Measurements from ENCODE around the gene LDLRAP1. TPM values are rescaled to one million over a fixed set of nuclear protein-coding genes. Genes with fewer than 3 reads are reported as not detected.

Gene LDLRAP1
- total and polyA plus RNA-seq, 7 donors: 5.6 to 12.9 (median 10.5) TPM

GRCh38 chr1:25533775-25534409, 9.5 kb upstream of the LDLRAP1 start:
- Histone ChIP-seq H3K27me3 (ENCODE audit: insufficient read depth in 3 of 3, low read length in 2 of 3) (no peaks in the 10 kb centered on the region), H3K4me1 (no peaks in the 10 kb centered on the region), H3K36me3 (ENCODE audit: insufficient read depth in 1 of 2, low read depth in 1 of 2) (no peaks in the 10 kb centered on the region), H3K27ac (no peak overlapping the region), H3K9me3 (no peaks in the 10 kb centered on the region), H3K4me3 (no peak overlapping the region)
- DNase-seq (no peak), ATAC-seq (peak in 1 of 4 donors; percentile 20)
- TF ChIP-seq CTCF (IDR thresholded peaks at IDR 0.05): no peak
- intact Hi-C loops (cut with DNase I): no loop called here
- WGBS, 3 donors: 46 to 64% (median 61%) methylated on average over 9 of the region's 9 CpGs

GRCh38 chr1:25534410-25534788, 9.0 kb upstream of the LDLRAP1 start:
- ATAC-seq (peak in 1 of 4 donors; percentile 89), DNase-seq (peak in 1 of 2 donors; percentile 79)
- intact Hi-C loops (cut with DNase I): no loop called here
- WGBS, 3 donors: 54 to 68% (median 59%) methylated on average over 4 of the region's 4 CpGs
- Histone ChIP-seq H3K27ac (no peak overlapping the region), H3K9me3 (no peaks in the 10 kb centered on the region), H3K36me3 (ENCODE audit: insufficient read depth in 1 of 2, low read depth in 1 of 2) (no peaks in the 10 kb centered on the region), H3K4me1 (no peaks in the 10 kb centered on the region), H3K27me3 (ENCODE audit: insufficient read depth in 3 of 3, low read length in 2 of 3) (no peaks in the 10 kb centered on the region), H3K4me3 (no peak overlapping the region)
- TF ChIP-seq CTCF (IDR thresholded peaks at IDR 0.05): no peak

- Histone ChIP-seq H3K36me3 (ENCODE audit: insufficient read depth in 1 of 2, low read depth in 1 of 2) (no peaks in the 10 kb centered on the region), H3K27me3 (ENCODE audit: insufficient read depth in 3 of 3, low read length in 2 of 3) (no peaks in the 10 kb centered on the region), H3K4me1 (no peaks in the 10 kb centered on the region), H3K4me3 (no peak overlapping the region), H3K9me3 (no peaks in the 10 kb centered on the region), H3K27ac (no peak overlapping the region)
- ATAC-seq (no peak), DNase-seq (no peak)
- no peak for TF ChIP-seq CTCF (IDR thresholded peaks at IDR 0.05)
- intact Hi-C loops (cut with DNase I): no loop called here
- WGBS, 3 donors: 89 to 94% (median 92%) methylated on average over 3 of the region's 3 CpGs
Observed at GRCh38 chr1:25536124-25536523, 7.3 kb upstream of the LDLRAP1 start.

- no peak for DNase-seq
Observed at GRCh38 chr1:25537153-25537831, 6.1 kb upstream of the LDLRAP1 start.

More at GRCh38 chr1:25537153-25537831, 6.1 kb upstream of the LDLRAP1 start:
- TF ChIP-seq CTCF (IDR thresholded peaks at IDR 0.05): no peak
- H3K9me3 ChIP-seq: no peaks in the 10 kb centered on the region
- no peak for ATAC-seq
- WGBS, 3 donors: 67 to 75% (median 73%) methylated on average over 7 of the region's 7 CpGs
- H3K27me3 ChIP-seq (ENCODE audit: insufficient read depth in 3 of 3, low read length in 2 of 3): no peaks in the 10 kb centered on the region
- no peaks in the 10 kb centered on the region for H3K4me1 ChIP-seq
- no peak overlapping the region for H3K4me3 ChIP-seq
- no peaks in the 10 kb centered on the region for H3K36me3 ChIP-seq (ENCODE audit: insufficient read depth in 1 of 2, low read depth in 1 of 2)
- H3K27ac ChIP-seq: no peak overlapping the region
- intact Hi-C loops (cut with DNase I): no loop called here
